Esophagus muscularis mucosa (tissue), 4 donors: ENCODE results near the gene SLC25A29. TPM values are rescaled to one million over a fixed set of nuclear protein-coding genes. Genes with fewer than 3 reads are reported as not detected.
"Not testable (repeated sequence)": the region's sequence is repeated elsewhere in the genome, so short reads cannot be mapped to it uniquely, and the experiment has no call there.

Source experiments
- DNase-seq: peaks from one replicate; pipeline ENCODE4 v3.0.0-alpha.2; 2017; ENCODE audit errors: extremely low spot score
- H3K27ac ChIP-seq, 4 donors: fragments of 200-600 bp; sonication (generic); replicated peaks in 1 of 4; 1 replicate in 3 of 4; 2 replicates in 1 of 4; pipeline ENCODE4 v1.5.1; 2016 to 2019; ENCODE audit warnings: mild to moderate bottlenecking in 1 of 4
- H3K27me3 ChIP-seq, 4 donors: fragments of 200-600 bp; sonication (generic); one replicate each; pipeline versions ENCODE4 v1.5.1 to v1.6.0; 2016 to 2019
- H3K36me3 ChIP-seq, 4 donors: fragments of 200-600 bp; sonication (generic); one replicate each; pipeline ENCODE4 v1.5.1; 2016 to 2019
- H3K4me1 ChIP-seq, 4 donors: fragments of 200-600 bp; sonication (generic); one replicate each; pipeline ENCODE4 v1.5.1; 2016 to 2019
- H3K4me3 ChIP-seq, 4 donors: fragments of 200-600 bp; sonication (generic); 1 replicate in 2 of 4; 2 replicates in 2 of 4; pipeline ENCODE4 v1.5.1; 2016 to 2019; ENCODE audit warnings: mild to moderate bottlenecking in 4 of 4, moderate library complexity in 1 of 4
- H3K9me3 ChIP-seq, 4 donors: fragments of 200-600 bp; sonication (generic); 1 replicate in 3 of 4; 2 replicates in 1 of 4; pipeline ENCODE4 v1.5.1; 2016 to 2019
- CTCF ChIP-seq, 3 experiments: fragments of 200-600 bp in 2 of 3; fragments of 450-650 bp in 1 of 3; sonication (generic) in 2 of 3; IDR thresholded peaks; one replicate each; pipeline ENCODE4 v1.5.1; 2017 to 2019; ENCODE audit warnings: antibody characterized with exemption in 3 of 3, mild to moderate bottlenecking in 2 of 3, moderate library complexity in 1 of 3
- EP300 ChIP-seq: sonication (generic); formaldehyde crosslinking; IDR thresholded peaks from one replicate; pipeline ENCODE4 v1.6.1; 2017; ENCODE audit warnings: antibody characterized with exemption
- POLR2A ChIP-seq: fragments of 450-650 bp; IDR thresholded peaks from one replicate; pipeline ENCODE4 v1.6.1; 2017; ENCODE audit warnings: antibody characterized with exemption, moderate library complexity, mild to moderate bottlenecking, low read depth
- POLR2AphosphoS5 ChIP-seq, 2 donors: sonication (generic); formaldehyde crosslinking; IDR thresholded peaks; one replicate each; pipeline ENCODE4 v1.6.1; 2017; ENCODE audit warnings: antibody characterized with exemption in 2 of 2
- WGBS: methylation state at CpG from one replicate; pipeline ENCODE4 v1.1.5; 2018; 5-methylcytosine and 5-hydroxymethylcytosine counted together
- intact Hi-C: fragments of 100-400 bp; cut with DNase I; formaldehyde crosslinking; loops from one replicate; pipeline ENCODE4 v1.15.1; 2023
- total RNA-seq, 4 donors: library from RNA; depleted of rRNA; stranded (reverse); fragments of >200 nt; gene quantifications; one replicate each; pipeline versions ENCODE4 v1.1.0 to v1.2.1, GENCODE V29; 2016

The SLC25A29 gene
- total RNA-seq, 4 donors from 2014 or later, result 37.4 to 63.0 (median 49.2) TPM

- no peak overlapping the region for H3K4me3 ChIP-seq
- no peak overlapping the region for H3K27ac ChIP-seq
- peaks cover 20 to 55% (median 35%) of the 10 kb centered on the region in 4 donors for H3K4me1 ChIP-seq
- DNase-seq, result no peak
- H3K9me3 ChIP-seq, result no peaks in the 10 kb centered on the region
- 96% methylated on average over 4 of the region's 9 CpGs for WGBS
- intact Hi-C loops, result loop anchor here (5.0 kb wide), 1 partner anchor 48 kb away; no protein-coding TSS in a partner anchor
- TF ChIP-seq CTCF (IDR thresholded peaks at IDR 0.05) (no peak), EP300 (no peak), POLR2A (no peak), POLR2AphosphoS5 (IDR thresholded peaks at IDR 0.05) (no peak)
- peaks cover 10 to 40% (median 32%) of the 10 kb centered on the region in 4 donors for H3K36me3 ChIP-seq
- H3K27me3 ChIP-seq, result no peaks in the 10 kb centered on the region
Observed at GRCh38 chr14:100289916-100290606, 16.2 kb downstream of the SLC25A29 start.

GRCh38 chr14:100288382-100289185 is 17.7 kb downstream of the SLC25A29 start:
- DNase-seq, result peak; percentile 90
- peaks cover 21 to 53% (median 33%) of the 10 kb centered on the region in 4 donors for H3K4me1 ChIP-seq
- no peaks in the 10 kb centered on the region for H3K9me3 ChIP-seq
- WGBS, result 79% methylated on average over 12 of the region's 12 CpGs
- peaks cover 10 to 38% (median 32%) of the 10 kb centered on the region in 4 donors for H3K36me3 ChIP-seq
- H3K27ac ChIP-seq, result no peak overlapping the region
- no peak overlapping the region for H3K4me3 ChIP-seq
- no peaks in the 10 kb centered on the region for H3K27me3 ChIP-seq
- TF ChIP-seq POLR2AphosphoS5 (IDR thresholded peaks at IDR 0.05) (no peak), CTCF (IDR thresholded peaks at IDR 0.05) (no peak), POLR2A (no peak), EP300 (no peak)
- intact Hi-C loops, result loop anchor here (5.0 kb wide), 1 partner anchor 46 kb away; no protein-coding TSS in a partner anchor

- not testable (repeated sequence) for H3K27ac ChIP-seq, H3K4me3 ChIP-seq, H3K27me3 ChIP-seq, H3K9me3 ChIP-seq, DNase-seq
- intact Hi-C loops, result loop anchor here (5.0 kb wide), 1 partner anchor 46 kb away; no protein-coding TSS in a partner anchor
- Histone ChIP-seq H3K36me3 (peaks cover 10 to 32% (median 29%) of the 10 kb centered on the region in 4 donors), H3K4me1 (peaks cover 22 to 47% (median 29%) of the 10 kb centered on the region in 4 donors)
- no CpG with 5 or more reads among the region's 8 CpGs for WGBS
Observed at GRCh38 chr14:100287998-100288295, 18.3 kb downstream of the SLC25A29 start.

- intact Hi-C loops, result loop anchor here (5.0 kb wide), 1 partner anchor 45 kb away; no protein-coding TSS in a partner anchor
- H3K4me1 ChIP-seq, result peaks cover 24 to 45% (median 29%) of the 10 kb centered on the region in 4 donors
- H3K4me3 ChIP-seq, result no peak overlapping the region
- 89% methylated on average over 10 of the region's 12 CpGs for WGBS
- no peak overlapping the region for H3K27ac ChIP-seq
- DNase-seq, result no peak
- peaks cover 7 to 27% (median 23%) of the 10 kb centered on the region in 4 donors for H3K36me3 ChIP-seq
- no peaks in the 10 kb centered on the region for H3K27me3 ChIP-seq
- no peaks in the 10 kb centered on the region for H3K9me3 ChIP-seq
- TF ChIP-seq POLR2AphosphoS5 (IDR thresholded peaks at IDR 0.05) (no peak), CTCF (IDR thresholded peaks at IDR 0.05) (no peak), EP300 (no peak)
Observed at GRCh38 chr14:100287202-100287997, 18.8 kb downstream of the SLC25A29 start.
